ENCODE data around the gene CXCL12.

The CXCL12 gene

GRCh38 chr10:44385696-44386441 is 972 bp upstream of the CXCL12 start:
- TF ChIP-seq RAD21 (IDR thresholded peaks at IDR 0.05; ENCODE audit: low read depth) (no peak), ZBTB7A (IDR thresholded peaks at IDR 0.05; ENCODE audit: low read depth) (no peak), CEBPB (IDR thresholded peaks at IDR 0.05) (no peak), YY1 (IDR thresholded peaks at IDR 0.05; ENCODE audit: low read depth) (no peak), REST (IDR thresholded peaks at IDR 0.05; ENCODE audit: low read depth) (no peak), USF1 (IDR thresholded peaks at IDR 0.05) (no peak), CREB1 (IDR thresholded peaks at IDR 0.05; ENCODE audit: low read depth) (no peak), TAF1 (IDR thresholded peaks at IDR 0.05; ENCODE audit: low read depth) (no peak), FOXM1 (IDR thresholded peaks at IDR 0.05; ENCODE audit: borderline replicate concordance, low read depth) (no peak), NFIC (IDR thresholded peaks at IDR 0.05) (no peak), EGR1 (IDR thresholded peaks at IDR 0.05) (no peak), EP300 (IDR thresholded peaks at IDR 0.05; ENCODE audit: borderline replicate concordance) (no peak), TCF12 (IDR thresholded peaks at IDR 0.05; ENCODE audit: low read depth) (no peak), TEAD4 (IDR thresholded peaks at IDR 0.05) (no peak), MAX (IDR thresholded peaks at IDR 0.05) (no peak)

- no peak for TF ChIP-seq YY1 (IDR thresholded peaks at IDR 0.05; ENCODE audit: low read depth)
- TF ChIP-seq MAX (IDR thresholded peaks at IDR 0.05) = no peak
- TF ChIP-seq TCF12 (IDR thresholded peaks at IDR 0.05; ENCODE audit: low read depth) = no peak
- no peak for TF ChIP-seq TAF1 (IDR thresholded peaks at IDR 0.05; ENCODE audit: low read depth)
- no peak for TF ChIP-seq REST (IDR thresholded peaks at IDR 0.05; ENCODE audit: low read depth)
- TF ChIP-seq ZBTB7A (IDR thresholded peaks at IDR 0.05; ENCODE audit: low read depth) = no peak
- no peak for TF ChIP-seq RAD21 (IDR thresholded peaks at IDR 0.05; ENCODE audit: low read depth)
- no peak for TF ChIP-seq TEAD4 (IDR thresholded peaks at IDR 0.05)
- no peak for TF ChIP-seq USF1 (IDR thresholded peaks at IDR 0.05)
- no peak for TF ChIP-seq FOXM1 (IDR thresholded peaks at IDR 0.05; ENCODE audit: borderline replicate concordance, low read depth)
- TF ChIP-seq CREB1 (IDR thresholded peaks at IDR 0.05; ENCODE audit: low read depth) = no peak
- TF ChIP-seq EGR1 (IDR thresholded peaks at IDR 0.05) = no peak
- TF ChIP-seq EP300 (IDR thresholded peaks at IDR 0.05; ENCODE audit: borderline replicate concordance) = no peak
- no peak for TF ChIP-seq NFIC (IDR thresholded peaks at IDR 0.05)
- no peak for TF ChIP-seq CEBPB (IDR thresholded peaks at IDR 0.05)
Measured at GRCh38 chr10:44384601-44385025, 284 bp downstream of the CXCL12 start.

- no peak for TF ChIP-seq CEBPB (IDR thresholded peaks at IDR 0.05)
- no peak for TF ChIP-seq USF1 (IDR thresholded peaks at IDR 0.05)
- no peak for TF ChIP-seq RAD21 (IDR thresholded peaks at IDR 0.05; ENCODE audit: low read depth)
- no peak for TF ChIP-seq FOXM1 (IDR thresholded peaks at IDR 0.05; ENCODE audit: borderline replicate concordance, low read depth)
- TF ChIP-seq EGR1 (IDR thresholded peaks at IDR 0.05) = no peak
- no peak for TF ChIP-seq CREB1 (IDR thresholded peaks at IDR 0.05; ENCODE audit: low read depth)
Measured at GRCh38 chr10:44383749-44384600, 922 bp downstream of the CXCL12 start.

- no peak for TF ChIP-seq CREB1 (IDR thresholded peaks at IDR 0.05; ENCODE audit: low read depth)
- TF ChIP-seq MAX (IDR thresholded peaks at IDR 0.05) = no peak
- TF ChIP-seq USF1 (IDR thresholded peaks at IDR 0.05) = no peak
Measured at GRCh38 chr10:44382981-44383748, 1.7 kb downstream of the CXCL12 start.
